Fibroblast of gingiva (primary cell): ENCODE measurements around the gene IRF4.

Source experiments
- DNase-seq: peaks from one replicate; pipeline ENCODE4 v3.0.0-alpha.2; 2011; ENCODE audit warnings: low read depth

Gene IRF4

DNA sequence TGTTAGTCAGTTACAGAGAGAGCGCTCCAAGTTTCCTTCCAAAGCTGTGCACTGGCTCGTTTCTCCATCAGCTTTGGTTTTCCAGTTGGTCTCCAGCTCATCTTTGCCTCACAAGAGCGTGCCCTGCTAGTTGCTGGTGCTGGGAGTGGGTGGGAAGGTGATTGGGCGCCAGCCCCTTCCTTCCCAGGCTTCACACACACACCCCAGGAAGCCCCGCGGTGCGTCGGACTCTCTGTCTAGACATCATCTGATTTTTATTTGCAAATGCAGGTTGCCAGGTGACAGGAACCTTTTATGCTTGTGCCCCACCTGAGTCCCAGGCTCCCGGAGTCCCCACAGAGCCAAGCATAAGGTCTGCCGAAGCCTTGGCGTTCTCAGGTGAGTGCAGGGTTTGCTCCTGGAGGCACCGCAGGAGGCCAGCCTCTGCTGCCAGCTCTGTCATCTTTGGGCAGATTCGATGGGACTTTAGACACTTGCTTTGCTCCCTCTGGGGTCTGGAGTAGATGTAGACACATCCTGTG, 7.1 kb downstream of the IRF4 start:
- DNase-seq, result no peak

DNA sequence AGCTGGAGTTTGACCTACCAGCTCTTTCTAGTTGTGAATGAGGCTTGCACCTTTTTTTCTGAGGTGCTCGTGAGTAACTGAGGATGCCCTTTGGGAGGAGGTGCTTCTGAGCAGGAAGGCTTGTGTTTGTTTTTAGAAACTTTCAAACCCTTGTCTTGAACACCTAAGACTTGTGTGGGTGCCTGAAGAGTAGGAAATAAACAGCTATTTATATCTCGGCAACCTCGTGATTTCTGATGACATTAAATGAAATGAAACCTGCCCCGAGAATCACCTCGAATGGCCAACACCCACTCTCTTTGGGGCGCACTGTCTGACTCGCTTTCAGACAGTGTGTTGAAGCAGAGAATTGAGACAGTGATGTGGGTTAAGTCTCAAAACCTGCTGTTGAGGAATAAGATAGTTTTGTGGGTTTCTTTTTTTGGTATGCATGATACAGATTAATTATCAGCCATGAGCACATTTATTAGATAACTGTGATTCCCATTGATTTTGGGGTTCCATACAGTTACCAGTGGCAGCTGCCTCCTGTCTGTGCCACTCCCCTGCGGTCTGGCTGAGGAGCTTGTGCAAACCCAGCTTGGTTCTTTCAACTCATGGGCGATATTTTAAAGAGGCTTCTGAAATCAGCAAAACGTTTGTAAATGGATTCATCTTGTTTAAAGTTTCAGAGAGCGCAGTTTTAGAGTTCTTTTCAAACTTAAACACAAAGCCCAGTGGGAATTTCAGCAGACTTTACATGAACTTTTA, 8.4 kb downstream of the IRF4 start:
- DNase-seq, result no peak

DNA sequence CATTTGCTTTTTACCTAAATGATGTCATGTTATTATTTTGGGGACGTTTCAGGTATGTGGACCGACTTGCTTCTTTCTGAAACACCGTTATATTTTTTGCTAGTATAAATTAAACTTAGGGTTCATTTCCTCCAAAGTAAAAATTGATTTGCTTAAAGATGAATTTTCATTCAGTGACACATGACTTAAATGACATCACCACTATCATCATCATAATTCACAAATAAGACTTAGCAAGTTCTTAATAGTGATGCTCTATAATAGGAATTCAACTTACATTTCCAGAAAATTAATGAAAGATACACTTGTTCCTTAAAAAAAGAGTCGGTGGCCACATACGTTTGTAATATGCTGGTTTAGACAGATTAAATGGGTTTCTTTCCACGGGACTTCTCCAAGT, 9.3 kb downstream of the IRF4 start:
- no peak for DNase-seq

DNA sequence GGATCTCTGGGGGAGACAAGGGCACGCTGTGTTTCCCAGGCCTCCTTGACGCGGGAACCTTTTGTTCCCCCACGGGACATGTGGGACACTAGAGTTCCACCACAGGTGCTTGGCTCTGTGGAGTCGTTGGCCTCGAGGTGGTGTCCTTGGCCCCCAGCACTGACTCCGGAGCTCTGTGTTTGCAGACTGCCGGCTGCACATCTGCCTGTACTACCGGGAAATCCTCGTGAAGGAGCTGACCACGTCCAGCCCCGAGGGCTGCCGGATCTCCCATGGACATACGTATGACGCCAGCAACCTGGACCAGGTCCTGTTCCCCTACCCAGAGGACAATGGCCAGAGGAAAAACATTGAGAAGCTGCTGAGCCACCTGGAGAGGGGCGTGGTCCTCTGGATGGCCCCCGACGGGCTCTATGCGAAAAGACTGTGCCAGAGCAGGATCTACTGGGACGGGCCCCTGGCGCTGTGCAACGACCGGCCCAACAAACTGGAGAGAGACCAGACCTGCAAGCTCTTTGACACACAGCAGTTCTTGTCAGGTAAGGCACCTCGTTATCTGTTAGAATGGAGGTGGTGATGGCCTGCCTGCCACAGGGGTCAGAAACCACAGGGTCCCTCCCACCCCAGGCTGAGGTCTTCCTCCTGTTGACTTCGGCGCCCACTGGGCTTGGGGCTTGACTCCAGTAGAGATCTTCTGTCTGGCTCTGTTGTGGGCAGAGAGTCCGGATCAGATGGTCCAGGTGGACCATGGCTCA, 9.9 kb downstream of the IRF4 start:
- no peak for DNase-seq

DNA sequence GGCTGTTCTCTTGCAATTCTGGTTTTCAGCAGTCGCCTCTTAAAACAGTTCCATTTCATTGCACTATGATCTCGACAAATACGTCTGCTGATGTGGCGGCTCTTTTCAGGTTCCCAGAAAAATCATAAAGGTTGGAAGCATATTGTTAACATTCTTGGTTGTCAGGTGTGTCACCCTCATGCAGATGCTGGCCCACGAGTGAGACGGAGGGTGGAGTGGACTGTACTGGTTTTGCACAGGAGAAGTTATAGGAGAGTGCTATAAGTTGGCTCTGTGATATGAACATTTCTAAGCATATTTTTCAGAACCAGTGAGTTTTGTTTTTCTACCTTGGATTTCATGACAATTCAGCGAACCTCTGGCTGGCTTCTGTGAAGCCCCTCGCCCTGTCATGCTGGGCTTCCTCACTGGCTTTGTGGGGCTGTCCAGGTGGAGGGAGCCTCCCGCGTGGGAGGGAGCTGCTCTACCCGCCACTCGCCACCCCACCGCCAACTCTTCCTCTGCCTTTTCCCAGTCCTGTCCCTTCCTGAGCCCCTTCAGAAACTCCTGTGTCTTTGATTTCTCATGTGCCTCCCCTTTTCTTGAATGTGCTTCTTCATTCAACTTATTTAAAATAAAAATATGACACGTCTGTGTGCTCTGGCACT, 10.6 kb downstream of the IRF4 start:
- no peak for DNase-seq

DNA sequence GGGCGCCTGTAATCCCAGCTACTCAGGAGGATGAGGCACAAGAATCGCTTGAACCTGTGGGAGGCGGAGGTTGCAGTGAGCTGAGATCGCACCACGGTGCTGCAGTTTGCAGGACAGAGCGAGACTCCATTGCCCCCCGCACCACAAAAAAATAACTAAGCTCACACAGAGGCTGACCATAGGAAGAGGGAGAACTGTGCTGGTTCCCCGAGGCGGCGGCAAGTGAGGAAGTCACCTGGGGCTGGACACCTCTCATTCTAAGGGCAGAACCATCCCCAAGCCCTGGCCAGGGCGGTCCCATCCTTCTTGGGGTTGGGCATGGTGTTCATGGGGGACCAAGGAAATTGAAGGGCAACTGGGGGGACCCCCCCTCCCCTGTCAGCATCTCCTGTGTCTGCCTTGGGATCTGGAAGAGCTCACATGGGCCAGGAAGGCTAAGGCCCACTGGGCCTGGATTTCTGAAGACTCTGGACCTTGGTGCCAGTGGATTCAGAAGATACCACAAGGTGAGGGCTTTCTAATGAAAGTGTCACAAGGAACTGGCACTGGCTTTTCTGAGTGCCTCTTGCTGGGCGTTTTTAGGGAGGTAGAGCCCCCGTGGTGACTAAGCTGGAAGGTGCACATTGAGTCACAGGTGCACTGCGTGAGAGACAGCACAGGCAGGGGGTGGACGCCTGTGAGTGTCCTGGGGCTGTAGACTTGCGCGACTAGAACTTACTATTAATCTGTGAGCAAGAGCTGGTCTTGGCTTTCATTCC, 11.5 kb downstream of the IRF4 start:
- no peak for DNase-seq

DNA sequence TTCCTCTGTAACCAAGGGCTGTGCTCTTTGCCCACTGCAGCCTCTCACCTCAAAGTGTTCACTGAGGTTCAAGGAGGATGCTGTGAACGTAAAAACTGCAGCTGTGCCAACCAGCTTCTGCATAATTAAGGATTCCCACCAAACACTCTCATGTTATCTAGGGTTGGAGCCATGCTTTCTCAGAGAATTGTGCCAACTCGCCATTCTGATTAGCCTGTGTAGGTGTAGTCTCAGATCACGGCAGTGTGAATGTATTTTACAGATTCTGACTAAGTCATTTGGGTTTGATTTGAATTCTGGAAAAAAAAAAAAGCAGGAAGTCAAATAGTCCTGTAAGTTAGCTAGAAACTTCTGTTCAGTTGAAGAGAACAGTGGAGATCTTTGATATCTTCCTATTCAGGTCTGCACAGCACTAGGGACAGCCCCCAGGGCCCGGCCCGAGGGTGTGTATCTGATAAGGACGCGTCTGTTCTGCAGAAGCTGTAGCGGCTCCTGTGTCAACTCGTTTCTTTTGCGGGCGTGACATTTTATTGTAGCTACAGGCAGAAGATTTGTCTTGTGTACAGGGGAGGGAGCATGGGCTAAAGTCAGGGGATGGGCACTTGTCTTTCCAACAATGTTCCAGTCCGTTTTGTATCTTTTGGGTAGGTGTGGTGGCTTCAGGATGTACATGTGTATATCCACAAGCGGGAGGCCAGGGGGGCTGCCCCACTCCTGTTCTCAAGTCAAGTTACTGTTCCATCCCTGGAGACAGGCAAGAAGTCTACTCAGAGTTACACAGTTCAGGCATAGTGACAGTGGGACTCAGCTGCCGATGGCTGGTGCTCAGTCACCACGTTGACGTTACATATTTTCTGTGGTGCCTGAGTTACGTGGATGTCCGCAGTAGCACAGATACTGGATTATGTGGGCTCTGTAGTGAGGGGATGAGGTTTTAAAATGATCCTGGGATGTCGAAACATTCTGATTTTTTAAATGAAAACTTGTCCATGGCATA, 12.4 kb downstream of the IRF4 start:
- no peak for DNase-seq

DNA sequence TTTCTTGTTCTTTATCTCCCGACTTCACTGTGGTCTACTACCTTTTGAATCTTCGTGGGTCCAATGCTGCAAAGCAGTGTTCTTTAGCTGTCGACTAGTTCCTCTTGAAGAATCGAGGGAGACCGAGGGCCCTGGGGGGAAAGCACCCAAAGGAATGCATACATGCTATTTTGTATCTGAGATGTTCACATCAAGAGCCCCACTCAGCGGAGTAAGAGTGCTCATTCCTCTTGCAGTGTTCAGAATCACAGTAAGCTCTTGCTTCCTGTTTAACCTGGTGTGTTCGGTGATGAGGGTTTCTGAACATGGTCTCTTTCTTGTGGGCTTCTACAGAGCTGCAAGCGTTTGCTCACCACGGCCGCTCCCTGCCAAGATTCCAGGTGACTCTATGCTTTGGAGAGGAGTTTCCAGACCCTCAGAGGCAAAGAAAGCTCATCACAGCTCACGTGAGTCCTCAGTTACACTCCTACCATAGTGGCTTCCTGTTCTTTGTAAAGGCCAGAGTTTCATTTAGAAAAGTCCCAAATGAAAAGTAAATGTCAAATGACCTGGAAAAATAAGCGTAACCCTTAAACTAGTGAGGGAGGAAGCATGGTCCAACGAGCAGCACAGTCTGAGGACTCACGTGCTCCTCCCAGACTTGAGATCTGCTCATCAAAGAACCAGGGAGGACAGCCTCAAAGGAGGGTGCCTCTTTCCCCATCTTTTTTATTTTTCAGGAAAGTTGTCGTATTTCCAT, 13.3 kb downstream of the IRF4 start:
- no peak for DNase-seq

DNA sequence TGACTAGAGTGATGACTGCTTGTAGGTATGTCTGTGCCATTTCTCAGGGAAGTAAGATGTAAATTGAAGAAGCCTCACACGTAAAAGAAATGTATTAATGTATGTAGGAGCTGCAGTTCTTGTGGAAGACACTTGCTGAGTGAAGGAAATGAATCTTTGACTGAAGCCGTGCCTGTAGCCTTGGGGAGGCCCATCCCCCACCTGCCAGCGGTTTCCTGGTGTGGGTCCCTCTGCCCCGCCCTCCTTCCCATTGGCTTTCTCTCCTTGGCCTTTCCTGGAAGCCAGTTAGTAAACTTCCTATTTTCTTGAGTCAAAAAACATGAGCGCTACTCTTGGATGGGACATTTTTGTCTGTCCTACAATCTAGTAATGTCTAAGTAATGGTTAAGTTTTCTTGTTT, 16.6 kb downstream of the IRF4 start:
- DNase-seq, result no peak

DNA sequence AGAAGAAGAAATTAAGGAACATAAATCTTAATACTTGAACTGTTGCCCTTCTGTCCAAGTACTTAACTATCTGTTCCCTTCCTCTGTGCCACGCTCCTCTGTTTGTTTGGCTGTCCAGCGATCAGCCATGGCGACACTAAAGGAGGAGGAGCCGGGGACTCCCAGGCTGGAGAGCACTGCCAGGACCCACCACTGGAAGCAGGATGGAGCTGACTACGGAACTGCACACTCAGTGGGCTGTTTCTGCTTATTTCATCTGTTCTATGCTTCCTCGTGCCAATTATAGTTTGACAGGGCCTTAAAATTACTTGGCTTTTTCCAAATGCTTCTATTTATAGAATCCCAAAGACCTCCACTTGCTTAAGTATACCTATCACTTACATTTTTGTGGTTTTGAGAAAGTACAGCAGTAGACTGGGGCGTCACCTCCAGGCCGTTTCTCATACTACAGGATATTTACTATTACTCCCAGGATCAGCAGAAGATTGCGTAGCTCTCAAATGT, 17.1 kb downstream of the IRF4 start:
- peak; percentile 41 for DNase-seq

DNA sequence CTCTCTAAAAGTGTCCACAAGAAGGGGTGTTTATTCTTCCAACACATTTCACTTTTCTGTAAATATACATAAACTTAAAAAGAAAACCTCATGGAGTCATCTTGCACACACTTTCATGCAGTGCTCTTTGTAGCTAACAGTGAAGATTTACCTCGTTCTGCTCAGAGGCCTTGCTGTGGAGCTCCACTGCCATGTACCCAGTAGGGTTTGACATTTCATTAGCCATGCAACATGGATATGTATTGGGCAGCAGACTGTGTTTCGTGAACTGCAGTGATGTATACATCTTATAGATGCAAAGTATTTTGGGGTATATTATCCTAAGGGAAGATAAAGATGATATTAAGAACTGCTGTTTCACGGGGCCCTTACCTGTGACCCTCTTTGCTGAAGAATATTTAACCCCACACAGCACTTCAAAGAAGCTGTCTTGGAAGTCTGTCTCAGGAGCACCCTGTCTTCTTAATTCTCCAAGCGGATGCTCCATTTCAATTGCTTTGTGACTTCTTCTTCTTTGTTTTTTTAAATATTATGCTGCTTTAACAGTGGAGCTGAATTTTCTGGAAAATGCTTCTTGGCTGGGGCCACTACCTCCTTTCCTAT, 17.9 kb downstream of the IRF4 start:
- DNase-seq, result no peak

DNA sequence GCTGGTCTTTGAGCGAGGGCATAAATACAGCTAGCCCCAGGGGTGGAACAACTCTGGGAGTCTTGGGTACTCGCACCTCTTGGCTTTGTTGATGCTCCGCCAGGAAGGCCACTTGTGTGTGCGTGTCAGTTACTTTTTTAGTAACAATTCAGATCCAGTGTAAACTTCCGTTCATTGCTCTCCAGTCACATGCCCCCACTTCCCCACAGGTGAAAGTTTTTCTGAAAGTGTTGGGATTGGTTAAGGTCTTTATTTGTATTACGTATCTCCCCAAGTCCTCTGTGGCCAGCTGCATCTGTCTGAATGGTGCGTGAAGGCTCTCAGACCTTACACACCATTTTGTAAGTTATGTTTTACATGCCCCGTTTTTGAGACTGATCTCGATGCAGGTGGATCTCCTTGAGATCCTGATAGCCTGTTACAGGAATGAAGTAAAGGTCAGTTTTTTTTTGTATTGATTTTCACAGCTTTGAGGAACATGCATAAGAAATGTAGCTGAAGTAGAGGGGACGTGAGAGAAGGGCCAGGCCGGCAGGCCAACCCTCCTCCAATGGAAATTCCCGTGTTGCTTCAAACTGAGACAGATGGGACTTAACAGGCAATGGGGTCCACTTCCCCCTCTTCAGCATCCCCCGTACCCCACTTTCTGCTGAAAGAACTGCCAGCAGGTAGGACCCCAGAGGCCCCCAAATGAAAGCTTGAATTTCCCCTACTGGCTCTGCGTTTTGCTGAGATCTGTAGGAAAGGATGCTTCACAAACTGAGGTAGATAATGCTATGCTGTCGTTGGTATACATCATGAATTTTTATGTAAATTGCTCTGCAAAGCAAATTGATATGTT, 19.2 kb downstream of the IRF4 start:
- no peak for DNase-seq

DNA sequence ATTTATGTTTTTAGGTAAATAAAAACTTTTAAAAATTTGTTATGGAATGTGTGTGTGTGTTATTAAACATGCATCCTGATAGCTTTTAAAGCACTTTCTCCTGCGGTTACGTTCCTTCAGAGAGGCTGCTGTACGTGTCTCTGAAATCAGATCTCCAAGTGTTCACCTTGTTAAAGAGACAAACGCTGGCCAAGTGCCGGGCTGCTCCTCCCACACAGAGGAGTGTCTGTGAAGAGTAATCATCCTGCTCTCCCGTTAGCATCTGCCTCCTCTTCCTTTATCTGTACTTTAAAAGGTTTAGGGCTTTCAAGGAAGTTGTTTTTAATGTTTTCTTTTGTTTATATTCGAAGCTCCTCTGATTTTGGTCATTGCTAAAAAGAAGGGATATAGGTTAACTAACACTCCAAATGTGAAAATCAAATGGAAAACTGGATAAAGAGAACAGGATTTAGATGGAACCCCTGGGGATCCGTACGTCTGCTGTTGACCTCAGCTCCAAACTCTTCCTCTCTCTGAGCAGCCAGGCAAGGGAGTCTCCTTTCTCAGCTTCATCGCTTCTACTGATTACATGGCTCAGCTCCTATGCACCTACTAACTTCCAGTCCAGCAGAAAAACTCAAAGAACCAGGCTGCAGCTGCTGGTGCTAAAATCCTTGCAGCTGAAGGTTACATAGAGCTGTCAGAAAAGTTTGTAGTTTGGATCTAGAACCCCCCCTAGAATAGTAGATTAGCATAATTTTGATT, 20.0 kb downstream of the IRF4 start:
- DNase-seq, result no peak

DNA sequence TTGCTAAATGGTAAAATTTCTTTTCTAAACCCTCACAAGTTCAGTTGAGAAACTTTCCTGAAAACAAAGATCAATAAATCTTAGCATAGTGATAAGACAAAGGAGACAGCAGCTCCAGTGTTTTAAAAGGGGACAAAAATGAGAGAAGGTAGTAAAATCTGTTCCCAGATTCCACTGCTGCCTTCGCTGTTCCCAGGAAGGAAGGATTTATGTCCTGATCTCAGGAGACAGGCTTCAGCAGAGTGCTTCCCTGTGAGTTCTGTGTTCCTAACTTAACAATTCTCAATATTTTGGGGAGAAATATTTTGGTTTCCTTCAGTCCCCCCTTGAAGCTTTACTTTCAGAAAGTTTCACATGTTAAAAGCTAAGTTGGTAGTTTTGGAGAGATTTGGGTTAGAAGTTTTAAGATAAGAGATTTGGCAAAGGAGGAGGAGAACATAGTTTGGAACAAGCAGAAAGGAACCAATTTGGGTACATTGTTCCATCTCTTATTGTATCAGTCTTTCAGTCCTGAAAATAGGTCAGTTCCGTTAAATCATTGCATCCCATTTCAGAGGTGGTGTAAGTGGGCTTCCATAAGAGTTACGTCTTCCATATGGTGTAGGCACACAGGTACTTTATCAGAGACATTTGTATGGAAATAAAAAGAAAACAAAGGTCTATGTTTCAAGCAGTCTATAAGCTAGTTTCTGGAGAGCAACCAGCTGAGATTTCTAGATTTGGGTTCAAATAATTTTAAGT, 20.8 kb downstream of the IRF4 start:
- DNase-seq, result no peak

DNA sequence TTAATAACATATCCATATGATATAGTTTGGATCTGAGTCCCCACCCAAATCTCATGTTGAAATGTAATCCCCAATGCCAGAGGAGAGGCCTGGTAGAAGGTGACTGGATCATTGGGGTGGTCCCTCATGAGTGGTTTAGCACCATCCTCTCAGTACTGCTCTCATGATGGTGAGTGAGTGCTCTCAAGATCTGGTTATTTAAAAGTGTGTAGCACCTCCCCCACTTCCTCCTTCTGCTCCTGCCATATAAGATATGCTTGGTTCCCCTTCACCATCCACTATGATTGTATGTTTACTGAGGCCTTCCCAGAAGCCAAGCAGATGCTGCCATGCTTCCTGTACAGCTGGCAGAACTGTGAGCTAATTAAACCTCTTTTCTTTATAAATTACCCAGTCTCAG, 22.9 kb downstream of the IRF4 start:
- no peak for DNase-seq

DNA sequence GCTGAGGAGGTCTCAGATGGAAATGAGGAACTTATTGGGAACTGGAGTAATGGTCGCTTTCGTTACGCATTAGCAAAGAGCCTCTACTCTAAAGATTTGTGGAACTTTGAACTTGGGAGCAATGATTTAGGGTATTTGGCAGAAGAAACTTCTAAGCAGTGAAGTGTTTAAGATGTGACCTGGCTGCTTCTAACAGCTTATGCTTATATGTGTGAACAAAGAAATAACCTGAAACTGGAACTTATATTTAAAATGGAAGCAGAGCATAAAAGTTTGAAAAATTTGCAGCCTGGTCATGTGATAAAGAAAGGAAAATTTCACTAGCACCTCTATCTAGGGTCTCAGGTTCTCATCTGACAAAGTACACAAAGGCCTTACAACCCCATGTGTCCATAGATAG, 23.5 kb downstream of the IRF4 start:
- DNase-seq, result no peak

DNA sequence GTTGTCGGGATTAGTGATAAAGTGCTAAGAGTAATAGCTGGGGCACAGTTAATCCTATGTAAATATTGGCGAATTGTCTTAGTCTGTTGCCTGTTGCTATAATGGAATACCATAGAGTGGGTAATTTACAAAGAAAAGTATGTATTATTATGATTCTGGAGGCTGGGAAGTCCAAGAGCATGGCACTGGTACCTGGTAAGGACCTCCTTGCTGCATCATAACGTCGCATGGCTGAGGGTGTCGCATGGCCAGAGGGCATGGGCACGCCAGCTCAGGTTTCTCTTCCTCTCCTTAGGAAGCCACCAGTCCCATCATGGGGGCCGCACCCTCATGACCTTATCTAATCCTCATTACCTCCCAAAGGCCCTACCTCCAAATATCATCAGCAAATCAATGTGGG, 29.7 kb downstream of the IRF4 start:
- no peak for DNase-seq
